Stimulated activated naive CD4-positive, alpha-beta T cell treated with Interleukin-2 at 50 U/mL for 16 hours (primary cell): Measurements from ENCODE around the gene SLITRK4.

ENCODE experiments used
- DNase-seq: peaks from one replicate; lab custom pipeline; 2025; lab: John Stamatoyannopoulos, UW

SLITRK4 gene, protein sequence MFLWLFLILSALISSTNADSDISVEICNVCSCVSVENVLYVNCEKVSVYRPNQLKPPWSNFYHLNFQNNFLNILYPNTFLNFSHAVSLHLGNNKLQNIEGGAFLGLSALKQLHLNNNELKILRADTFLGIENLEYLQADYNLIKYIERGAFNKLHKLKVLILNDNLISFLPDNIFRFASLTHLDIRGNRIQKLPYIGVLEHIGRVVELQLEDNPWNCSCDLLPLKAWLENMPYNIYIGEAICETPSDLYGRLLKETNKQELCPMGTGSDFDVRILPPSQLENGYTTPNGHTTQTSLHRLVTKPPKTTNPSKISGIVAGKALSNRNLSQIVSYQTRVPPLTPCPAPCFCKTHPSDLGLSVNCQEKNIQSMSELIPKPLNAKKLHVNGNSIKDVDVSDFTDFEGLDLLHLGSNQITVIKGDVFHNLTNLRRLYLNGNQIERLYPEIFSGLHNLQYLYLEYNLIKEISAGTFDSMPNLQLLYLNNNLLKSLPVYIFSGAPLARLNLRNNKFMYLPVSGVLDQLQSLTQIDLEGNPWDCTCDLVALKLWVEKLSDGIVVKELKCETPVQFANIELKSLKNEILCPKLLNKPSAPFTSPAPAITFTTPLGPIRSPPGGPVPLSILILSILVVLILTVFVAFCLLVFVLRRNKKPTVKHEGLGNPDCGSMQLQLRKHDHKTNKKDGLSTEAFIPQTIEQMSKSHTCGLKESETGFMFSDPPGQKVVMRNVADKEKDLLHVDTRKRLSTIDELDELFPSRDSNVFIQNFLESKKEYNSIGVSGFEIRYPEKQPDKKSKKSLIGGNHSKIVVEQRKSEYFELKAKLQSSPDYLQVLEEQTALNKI

GRCh38 chrX:143635915-143636314 lies at the start of gene SLITRK4:
SLITRK4 (minus strand) TSS chrX:143636101; CDS start chrX:143631108, 4,993 bp downstream.
- DNase-seq = no peak

DNA sequence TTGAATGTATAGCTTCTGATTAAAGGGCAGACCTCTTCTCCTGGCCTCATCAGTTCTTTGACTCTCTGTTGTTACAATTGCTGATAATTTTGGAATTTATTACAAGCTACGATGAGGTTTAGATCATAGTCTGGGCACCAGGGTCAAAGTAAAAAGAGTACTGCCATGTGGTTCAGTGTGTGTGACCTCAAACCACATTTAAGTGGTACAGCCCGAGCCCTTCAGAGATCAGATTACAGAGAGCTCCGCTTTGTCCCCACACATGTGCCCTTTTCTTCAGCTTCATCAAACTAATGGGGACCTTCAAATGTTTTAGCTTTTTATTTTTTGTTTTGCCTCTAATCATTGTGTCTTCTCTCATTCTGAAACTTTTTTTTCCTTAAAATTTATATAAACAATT lies 47.6 kb upstream of the SLITRK4 start:
- DNase-seq = no peak

- no peak for DNase-seq
Measured at GRCh38 chrX:143674926-143675325, 39.0 kb upstream of the SLITRK4 start.

GRCh38 chrX:143669395-143669794 lies 33.5 kb upstream of the SLITRK4 start:
- DNase-seq = no peak

GRCh38 chrX:143664302-143664701 lies 28.4 kb upstream of the SLITRK4 start:
- DNase-seq = no peak

DNA sequence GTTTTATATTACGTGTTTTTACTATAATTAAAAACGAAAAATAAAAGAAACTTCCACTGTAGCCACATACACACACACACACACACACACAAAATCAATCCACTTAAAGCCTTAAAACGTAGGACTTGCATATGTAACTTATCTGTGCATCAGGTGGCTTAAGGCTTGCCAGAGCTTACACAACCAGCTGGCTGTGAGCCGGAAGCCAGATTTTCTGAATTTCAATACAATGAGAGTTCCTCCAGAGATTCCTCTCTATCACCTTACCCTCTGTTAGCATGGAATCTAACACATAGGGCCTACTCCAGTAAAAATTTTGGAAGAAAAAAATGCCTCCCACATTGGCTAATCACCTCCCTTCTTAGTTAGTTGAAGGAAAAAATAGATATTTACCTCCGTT lies 27.9 kb upstream of the SLITRK4 start:
- no peak for DNase-seq

- no peak for DNase-seq
Measured at GRCh38 chrX:143661286-143661685, 25.4 kb upstream of the SLITRK4 start.

GRCh38 chrX:143648705-143649104 lies 12.8 kb upstream of the SLITRK4 start:
- DNase-seq = no peak

DNA sequence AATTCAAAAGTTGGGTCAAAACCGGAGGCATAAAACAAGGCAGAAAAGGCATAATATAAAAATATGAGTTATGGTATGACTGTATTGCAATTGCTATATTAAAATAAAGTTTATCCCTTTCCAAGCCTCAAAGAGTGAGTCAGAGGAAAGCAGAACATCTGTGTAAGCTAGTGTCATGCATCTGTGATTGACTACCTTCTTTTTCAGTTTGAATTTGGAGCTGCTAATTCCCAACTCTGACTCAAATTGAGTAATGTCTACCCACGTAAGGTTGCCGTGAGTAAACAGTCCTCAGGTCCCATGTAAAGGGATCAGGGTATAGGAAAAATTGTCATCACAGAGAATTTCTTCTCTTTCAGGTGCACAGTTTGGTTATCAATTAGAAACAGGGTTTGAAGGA lies 6.5 kb upstream of the SLITRK4 start:
- DNase-seq = no peak

GRCh38 chrX:143636831-143637230 lies 930 bp upstream of the SLITRK4 start:
- no peak for DNase-seq

DNA sequence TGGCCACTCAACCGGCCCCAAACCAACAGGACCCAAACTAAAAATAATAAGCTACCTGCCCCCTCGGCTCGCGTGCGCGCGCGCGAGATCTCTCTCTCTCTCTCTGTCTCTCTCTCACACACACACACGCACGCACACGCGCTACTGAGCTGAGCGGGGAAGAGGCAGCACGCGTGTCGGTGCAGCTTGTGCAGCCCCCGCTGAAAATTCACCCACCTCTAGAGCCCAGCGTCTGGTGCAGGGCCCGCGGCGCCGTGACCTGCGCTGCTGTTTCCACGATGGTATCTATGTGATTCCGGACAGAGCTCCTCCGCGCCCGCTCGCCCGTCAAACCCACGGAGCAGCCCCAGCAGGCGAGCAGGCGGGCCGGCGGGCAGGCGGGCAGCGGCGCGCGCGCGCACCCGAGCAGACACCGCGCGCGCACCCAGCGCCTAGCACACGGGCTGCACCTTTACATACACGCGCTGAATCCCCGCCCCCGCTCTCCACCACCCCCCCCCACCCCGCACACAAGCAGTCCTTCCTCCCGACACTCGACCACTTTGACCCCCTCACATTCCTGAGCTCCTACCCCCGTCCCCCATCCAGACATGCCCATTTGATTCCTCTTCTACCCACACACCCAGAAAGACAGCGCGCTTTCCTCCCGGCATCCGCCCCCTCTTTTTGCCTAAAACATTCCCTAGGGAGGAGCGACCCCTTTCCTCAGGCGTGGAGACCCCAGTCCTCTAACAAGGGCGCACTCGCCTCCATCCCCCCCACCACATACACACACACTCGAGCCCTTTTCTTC lies 1.0 kb downstream of the SLITRK4 start:
- DNase-seq = no peak

DNA sequence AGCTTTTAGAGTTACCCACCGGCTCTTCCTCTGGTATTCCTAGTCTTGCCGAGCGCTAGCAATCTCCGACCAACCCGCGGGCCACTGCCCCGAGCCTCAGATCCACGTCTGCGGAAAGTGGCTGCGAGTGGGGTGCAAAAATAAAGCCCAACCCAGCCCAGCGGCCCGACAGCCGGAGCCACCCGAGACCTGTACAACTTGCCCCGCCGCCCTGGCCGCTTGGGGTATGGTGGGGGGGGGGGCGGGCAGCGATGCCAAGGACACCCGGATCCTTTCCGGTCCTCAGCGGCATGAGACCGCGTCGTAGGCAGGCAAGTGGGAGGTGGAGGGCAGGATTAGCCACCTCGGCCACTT lies 1.6 kb downstream of the SLITRK4 start:
- DNase-seq = no peak

DNA sequence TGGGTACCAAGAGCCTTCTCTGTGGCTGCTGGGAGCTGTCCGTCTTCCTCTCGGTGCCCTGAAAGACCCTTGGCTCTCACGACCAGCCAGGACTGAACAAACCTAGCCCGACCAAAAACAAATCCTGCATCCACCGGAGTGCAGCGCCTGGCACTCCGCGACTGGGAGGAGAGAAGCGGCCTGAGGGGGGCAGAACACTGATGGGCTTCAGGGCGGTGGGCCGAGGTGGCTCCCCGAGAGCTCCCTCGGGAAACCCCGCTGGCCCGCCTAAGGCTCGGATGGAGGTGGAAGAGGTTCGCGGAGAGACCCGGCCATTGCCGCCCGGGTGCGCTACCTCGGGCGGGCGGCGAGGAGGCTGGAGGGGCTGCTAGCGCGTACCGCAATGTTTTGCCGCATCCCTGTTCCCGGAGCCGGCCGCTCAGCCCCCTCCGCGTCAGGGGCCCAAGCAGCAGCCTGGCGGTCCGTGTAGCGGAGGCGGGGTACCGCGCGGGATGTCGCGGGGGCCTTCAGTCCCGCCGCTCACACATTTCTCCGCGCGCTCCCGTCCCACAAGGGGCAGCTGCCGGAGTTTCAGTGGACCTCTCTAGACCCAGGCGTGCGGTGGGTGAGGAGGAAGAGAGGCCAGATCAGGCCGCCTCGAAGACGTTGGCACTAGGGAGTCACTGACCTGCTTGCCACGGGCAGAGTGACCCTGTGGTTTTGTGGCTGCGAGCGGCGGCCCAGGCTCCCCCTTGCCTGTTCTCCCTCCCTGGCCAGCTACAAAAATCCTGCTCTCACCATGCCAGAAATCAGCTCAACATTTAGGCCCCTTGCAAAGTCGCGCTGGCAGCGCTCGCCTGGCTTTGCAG lies 2.2 kb downstream of the SLITRK4 start:
- DNase-seq = no peak

DNA sequence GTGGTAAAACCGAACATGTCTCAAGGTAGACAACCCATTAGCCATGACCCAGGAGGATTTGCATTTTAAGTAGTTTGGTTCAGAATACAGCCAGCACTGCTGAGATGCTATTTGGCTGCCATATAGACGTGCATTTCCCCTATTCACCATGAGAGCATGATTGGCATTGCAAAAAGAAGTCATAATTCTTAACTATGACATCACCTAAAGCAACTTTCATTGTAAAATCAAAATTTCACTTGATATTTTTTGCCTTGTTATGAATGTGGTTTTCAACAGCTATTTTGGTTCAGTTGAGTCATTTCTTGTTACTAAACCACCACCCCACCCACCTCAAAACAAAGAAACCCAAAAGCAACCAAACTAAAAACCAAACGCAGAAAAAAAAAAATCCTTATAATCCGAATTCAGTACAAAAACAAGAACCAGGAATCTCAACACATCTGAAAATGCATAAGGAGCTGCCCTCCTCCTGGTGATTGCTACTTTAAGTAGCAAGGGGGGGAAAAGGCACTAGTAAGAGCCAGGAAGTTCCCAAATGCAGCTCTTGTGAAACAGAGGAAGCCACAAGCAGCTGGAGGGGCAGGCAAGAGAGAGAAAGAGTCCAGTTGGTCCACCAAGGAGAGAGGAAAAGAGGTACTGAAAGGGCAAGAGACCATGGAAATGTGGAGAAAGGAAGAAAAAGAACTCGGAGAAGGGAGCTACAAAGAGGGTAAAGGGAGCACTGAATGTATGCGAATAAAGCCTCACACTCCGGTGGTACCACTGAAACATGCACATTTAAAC lies 3.1 kb downstream of the SLITRK4 start:
- no peak for DNase-seq

GRCh38 chrX:143623657-143624056 lies 12.2 kb downstream of the SLITRK4 start:
- DNase-seq = no peak

DNA sequence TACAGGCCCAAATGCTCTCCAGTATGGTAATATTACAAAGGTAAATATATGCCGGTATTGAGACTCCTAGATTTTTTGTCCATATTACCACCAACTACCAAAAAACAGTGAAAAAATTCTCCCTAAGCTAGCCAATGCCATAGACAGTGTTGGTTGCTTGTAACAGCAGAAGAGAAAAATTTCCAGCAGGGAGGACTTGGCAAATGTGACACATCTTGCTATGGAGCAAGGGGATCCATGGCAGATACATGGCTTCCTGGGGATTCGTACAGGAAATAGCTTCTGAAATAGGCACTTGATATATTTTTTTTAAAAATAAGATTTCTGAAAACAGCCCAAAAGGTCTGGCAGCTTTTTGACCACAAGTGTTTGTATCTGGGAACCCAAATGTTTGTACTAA lies 14.6 kb downstream of the SLITRK4 start:
- no peak for DNase-seq

GRCh38 chrX:143615851-143616250 lies 20.1 kb downstream of the SLITRK4 start:
- DNase-seq = no peak

GRCh38 chrX:143601809-143602208 lies 34.1 kb downstream of the SLITRK4 start:
- no peak for DNase-seq

DNA sequence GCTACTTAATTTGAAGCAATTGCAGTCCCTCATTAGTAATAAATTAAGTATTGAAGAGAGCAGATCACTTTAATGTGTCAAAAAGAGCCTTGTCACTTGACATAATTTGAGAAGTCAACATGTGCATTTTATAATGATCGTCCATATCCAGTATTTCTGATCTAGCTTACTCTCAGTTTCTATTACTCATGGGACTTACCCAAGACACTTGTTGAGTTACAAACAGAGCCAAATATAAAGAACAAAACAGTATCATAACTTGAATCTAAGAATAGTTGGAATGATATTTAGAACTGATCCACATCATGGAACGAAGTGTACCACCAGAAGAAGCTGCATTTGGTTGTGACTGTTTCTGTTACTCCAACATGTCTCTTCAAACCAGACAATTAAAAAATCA lies 54.7 kb downstream of the SLITRK4 start:
- no peak for DNase-seq

- DNase-seq = no peak
Measured at GRCh38 chrX:143580266-143580665, 55.6 kb downstream of the SLITRK4 start.
